Ovary (tissue), 9 donors: ENCODE measurements around the gene PGPEP1. TPM values are rescaled to one million over a fixed set of nuclear protein-coding genes. Genes with fewer than 3 reads are reported as not detected.
A peak's percentile ranks its signal among the peaks of the same experiment; 100 is the strongest.

Experiments
- DNase-seq, 5 donors: peaks; one replicate each; pipeline ENCODE4 v3.0.0-alpha.2; 2019 to 2020
- H3K27ac ChIP-seq, 2 donors: fragments of 200-600 bp; one replicate each; pipeline versions ENCODE4 v1.5.1 to v1.8.0; 2019 to 2022
- H3K27me3 ChIP-seq: fragments of 200-600 bp; one replicate; pipeline ENCODE4 v1.8.0; 2022
- H3K36me3 ChIP-seq: fragments of 200-600 bp; sonication (generic); one replicate; pipeline ENCODE4 v1.5.1; 2019
- H3K4me1 ChIP-seq: one replicate; pipeline ENCODE4 v1.8.1; 2013; ENCODE audit warnings: mild to moderate bottlenecking, moderate library complexity; ENCODE audit not compliant: insufficient read depth
- H3K4me3 ChIP-seq: fragments of 200-600 bp; sonication (generic); one replicate; pipeline ENCODE4 v1.5.1; 2017
- H3K9me3 ChIP-seq, 2 donors: fragments of 200-600 bp in 1 of 2; sonication (generic) in 1 of 2; one replicate each; pipeline versions ENCODE4 v1.5.1 to v1.8.1; 2013 to 2019; ENCODE audit warnings: mild to moderate bottlenecking in 1 of 2, moderate library complexity in 1 of 2
- EP300 ChIP-seq: sonication (generic); formaldehyde crosslinking; IDR thresholded peaks from one replicate; pipeline ENCODE4 v1.6.1; 2017; ENCODE audit warnings: antibody characterized with exemption
- POLR2A ChIP-seq: fragments of 450-650 bp; IDR thresholded peaks from one replicate; pipeline ENCODE4 v1.6.1; 2017; ENCODE audit warnings: antibody characterized with exemption, mild to moderate bottlenecking, moderate library complexity
- WGBS, 3 donors: extraction: QIAGEN DNeasy Blood & Tissue Kit in 1 of 3; methylation state at CpG; one replicate each; pipeline versions ENCODE4 v1.1.5 to v1.1.7; 2013 to 2017; 5-methylcytosine and 5-hydroxymethylcytosine counted together
- intact Hi-C, 4 donors: fragments of 100-400 bp; cut with DNase I; formaldehyde crosslinking; loops; one replicate each; pipeline versions ENCODE4 v1.11.0 to v1.15.1; 2022 to 2023
- microRNA-seq, 3 donors: library from miRNA; unstranded; fragments of <30 nt; microRNA quantifications; one replicate each; pipeline versions ENCODE4 to v1.2.0, GENCODE V29; 2019 to 2020
- polyA plus RNA-seq, 2 donors: library from polyadenylated mRNA; stranded (reverse); fragments of 200-250 nt in 1 of 2; fragments of 350-450 nt in 1 of 2; fragmentation: Illumina TruSeq in 1 of 2; extraction: RNeasy Lipid Tissue Mini Kit (QIAGEN cat#74804) in 1 of 2; gene quantifications; one replicate each; pipeline ENCODE4 v1.2.3, GENCODE V29; 2013 to 2014
- small RNA-seq: library from RNA; depleted of rRNA; stranded (forward); fragments of <200 nt; gene quantifications from one replicate; pipeline ENCODE3, GENCODE V24; 2016
- total RNA-seq, 7 donors: library from RNA; depleted of rRNA in 2 of 7; stranded (reverse); fragments of >200 nt in 2 of 7; fragmentation: NEBNext Ultra II Directional in 3 of 7; extraction: Animal tissue kit (Norgen Biotek cat#: 25700) in 3 of 7; gene quantifications; one replicate each; pipeline versions ENCODE4 v1.1.0 to v1.2.4, GENCODE V29; 2016 to 2023
- TF ChIP-seq, protein P1 (sequence below), 3 donors: fragments of 450-650 bp in 2 of 3; fragments of 200-600 bp in 1 of 3; IDR thresholded peaks; one replicate each; pipeline versions ENCODE4 v1.5.1 to v1.8.0; 2016 to 2022; ENCODE audit warnings: antibody characterized with exemption in 3 of 3, mild to moderate bottlenecking in 1 of 3
- donor health status: DM: no; HTN: no; CAD: no; lungs with moderate emphysema.
- donor health status: DM: no; HTN: no; CAD: no.
- donor health status: Bipolar disorder and iron deficiency.
- donor health status: DM: yes; HTN: yes; CAD: no.
- donor health status: DM: no; HTN: no; CAD: no.
- donor health status: DM: yes; HTN: yes; CAD: no.

PGPEP1 gene
- total and polyA plus RNA-seq, 9 donors = 9.3 to 64.5 (median 40.3) TPM

DNA sequence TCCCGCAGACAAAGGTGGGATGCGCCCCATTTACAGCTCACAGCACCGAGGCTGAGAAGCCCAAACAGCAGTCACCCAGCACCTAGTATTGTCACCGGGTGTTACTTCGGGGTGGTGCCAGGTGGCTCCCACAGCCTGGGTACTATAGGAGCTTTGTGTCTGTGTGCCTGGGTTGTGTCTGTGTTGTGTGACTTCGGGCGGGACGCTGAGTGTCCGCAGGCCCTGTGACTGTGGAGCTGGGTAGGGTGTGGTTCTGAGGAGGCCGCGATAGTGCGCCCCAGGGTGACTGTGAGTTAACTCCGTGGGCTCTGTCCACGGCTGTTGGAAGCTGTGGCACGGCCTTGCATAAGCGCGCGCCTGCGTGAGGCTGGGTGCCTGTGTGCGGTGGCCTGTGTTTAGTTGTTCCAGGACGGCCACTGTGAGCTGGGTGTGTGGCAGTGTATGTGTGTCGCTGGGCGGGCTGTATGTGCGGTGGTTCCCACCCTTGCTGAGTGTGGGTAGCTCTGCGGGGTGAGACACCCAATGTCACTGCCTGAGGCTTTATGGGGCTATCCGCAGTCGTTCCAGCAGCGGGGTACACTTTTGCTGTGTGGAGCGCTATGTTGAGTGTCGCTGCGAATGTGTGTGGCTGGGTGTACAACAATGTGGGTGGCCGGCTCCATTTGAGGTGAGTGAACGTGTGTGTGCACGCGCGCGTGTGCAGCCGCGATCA is 78.2 kb downstream of the PGPEP1 start:
- H3K27me3 ChIP-seq = no peaks in the 10 kb centered on the region
- peak in 3 of 5 donors; percentile 44 to 72 (median 64) for DNase-seq
- intact Hi-C loops = loop anchor here (5.0 to 10.0 kb wide), 4 partner anchors 141 to 224 kb away; partner anchors contain the start of genes IQCN (in 2 of the 4), MPV17L2 (in 1 of the 4) and RAB3A (in 1 of the 4)
- TF ChIP-seq POLR2A = no peak
- TF ChIP-seq, protein P1, sequence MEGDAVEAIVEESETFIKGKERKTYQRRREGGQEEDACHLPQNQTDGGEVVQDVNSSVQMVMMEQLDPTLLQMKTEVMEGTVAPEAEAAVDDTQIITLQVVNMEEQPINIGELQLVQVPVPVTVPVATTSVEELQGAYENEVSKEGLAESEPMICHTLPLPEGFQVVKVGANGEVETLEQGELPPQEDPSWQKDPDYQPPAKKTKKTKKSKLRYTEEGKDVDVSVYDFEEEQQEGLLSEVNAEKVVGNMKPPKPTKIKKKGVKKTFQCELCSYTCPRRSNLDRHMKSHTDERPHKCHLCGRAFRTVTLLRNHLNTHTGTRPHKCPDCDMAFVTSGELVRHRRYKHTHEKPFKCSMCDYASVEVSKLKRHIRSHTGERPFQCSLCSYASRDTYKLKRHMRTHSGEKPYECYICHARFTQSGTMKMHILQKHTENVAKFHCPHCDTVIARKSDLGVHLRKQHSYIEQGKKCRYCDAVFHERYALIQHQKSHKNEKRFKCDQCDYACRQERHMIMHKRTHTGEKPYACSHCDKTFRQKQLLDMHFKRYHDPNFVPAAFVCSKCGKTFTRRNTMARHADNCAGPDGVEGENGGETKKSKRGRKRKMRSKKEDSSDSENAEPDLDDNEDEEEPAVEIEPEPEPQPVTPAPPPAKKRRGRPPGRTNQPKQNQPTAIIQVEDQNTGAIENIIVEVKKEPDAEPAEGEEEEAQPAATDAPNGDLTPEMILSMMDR (IDR thresholded peaks at IDR 0.05) = no peak
- peak overlapping the region; percentile 62 to 77 for H3K27ac ChIP-seq
- peak overlapping the region; percentile 51 for H3K4me3 ChIP-seq
- 17 to 27% (median 20%) methylated on average over 37 to 39 of the region's 39 CpGs for WGBS, 3 donors
- peaks cover 24% of the 10 kb centered on the region for H3K4me1 ChIP-seq
- no peaks in the 10 kb centered on the region for H3K9me3 ChIP-seq
- no peaks in the 10 kb centered on the region for H3K36me3 ChIP-seq

DNA sequence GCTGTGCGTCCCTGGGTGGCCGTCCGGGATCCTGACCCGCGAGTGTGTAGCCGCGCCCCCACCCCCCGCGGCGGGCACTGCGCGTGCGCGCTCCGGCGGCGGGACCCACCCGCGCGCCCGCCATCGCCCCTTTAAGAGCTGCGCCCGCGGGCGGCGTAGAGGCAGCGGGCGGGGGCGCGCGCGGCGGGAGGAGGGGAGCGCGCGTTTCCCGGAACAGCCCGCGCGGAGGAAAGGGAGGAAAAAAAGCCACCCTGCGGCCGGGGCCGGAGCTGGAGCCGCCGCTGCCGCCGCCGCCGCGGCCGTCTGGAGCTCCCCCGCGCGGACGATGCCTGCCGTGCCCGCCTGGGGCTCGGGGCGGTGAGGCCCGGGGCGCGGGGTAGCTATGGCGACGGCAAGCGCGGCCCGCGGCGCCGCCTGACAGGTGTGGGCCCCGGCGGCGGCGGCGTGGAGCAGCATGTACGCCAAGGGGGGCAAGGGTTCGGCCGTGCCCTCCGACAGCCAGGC is 78.8 kb downstream of the PGPEP1 start, which contains the start of gene SSBP4:
TSS of gene SSBP4 (plus strand) at position 204 of the 504 bp plus-strand sequence. CDS start at position 455, 251 bp downstream.
- Histone ChIP-seq H3K9me3 (no peaks in the 10 kb centered on the region), H3K27ac (peak within 1 kb of the TSS; percentile 62 to 77), H3K4me1 (peaks cover 22% of the 10 kb centered on the region), H3K4me3 (peak within 1 kb of the TSS; percentile 51), H3K36me3 (no peaks in the 10 kb centered on the region), H3K27me3 (no peaks in the 10 kb centered on the region)
- TF ChIP-seq EP300 = no peak
- peak; percentile 67 for TF ChIP-seq POLR2A
- TF ChIP-seq, protein P1 (IDR thresholded peaks at IDR 0.05) = peak in 2 of 3 donors; percentile 65 to 81
- WGBS, 3 donors = 0 to 1% (median 1%) methylated on average over 47 to 79 of the region's 80 CpGs
- intact Hi-C loops = loop anchor here (5.0 to 10.0 kb wide), 4 partner anchors 142 to 224 kb away; partner anchors contain the start of genes IQCN (in 2 of the 4), MPV17L2 (in 1 of the 4) and RAB3A (in 1 of the 4)
- DNase-seq = peak; percentile 64 to 88 (median 80)

Small RNAs within 50 kb of the gene (microRNA-seq; reads per million reads assigned to microRNA genes)
- gene MIR3189 = 0 reads per million in 3 donors

Small RNAs within 50 kb of the gene (small RNA-seq; reads per million reads assigned to genes)
- gene MIR3189 (not detected), gene RN7SL513P (not detected)

Other genes with a start within 250 kb of the PGPEP1 start
- gene MAST3, start 242.8 kb upstream of the PGPEP1 start, total RNA-seq = 10 to 100 TPM in 3 of 7 donors, 1 to 10 TPM in 4; 7.8 to 12.2 (median 9.9) TPM
- gene MAST3, start 242.8 kb upstream of the PGPEP1 start, polyA plus RNA-seq = 1 to 10 TPM; 2.4 to 5.7 TPM
- 10 to 100 TPM; 16.5 to 63.2 (median 48.9) TPM for gene PIK3R2, start 187.4 kb upstream of the PGPEP1 start, total RNA-seq
- gene PIK3R2, start 187.4 kb upstream of the PGPEP1 start, polyA plus RNA-seq = 10 to 100 TPM; 12.8 to 13.6 TPM
- 10 to 100 TPM; 10.1 to 70.9 (median 16.1) TPM for gene IFI30, start 166.8 kb upstream of the PGPEP1 start, total RNA-seq
- 10 to 100 TPM; 21.8 to 34.4 TPM for gene IFI30, start 166.8 kb upstream of the PGPEP1 start, polyA plus RNA-seq
- 10 to 100 TPM in 2 of 7 donors, 1 to 10 TPM in 5; 6.9 to 15.2 (median 8.6) TPM for gene MPV17L2, start 147.4 kb upstream of the PGPEP1 start, total RNA-seq
- 10 to 100 TPM in 1 of 2 donors, 1 to 10 TPM in 1; 3.5 to 12.0 TPM for gene MPV17L2, start 147.4 kb upstream of the PGPEP1 start, polyA plus RNA-seq
- 10 to 100 TPM in 2 of 7 donors, 1 to 10 TPM in 5; 1.9 to 32.9 (median 9.0) TPM for gene RAB3A, start 136.6 kb upstream of the PGPEP1 start, total RNA-seq
- gene RAB3A, start 136.6 kb upstream of the PGPEP1 start, polyA plus RNA-seq = 1 to 10 TPM; 5.5 to 7.9 TPM
- 1 to 10 TPM in 4 of 7 donors, under 1 TPM in 2, not detected in 1; 0.57 to 1.7 (median 1.1) TPM for gene PDE4C, start 114.2 kb upstream of the PGPEP1 start, total RNA-seq
- gene PDE4C, start 114.2 kb upstream of the PGPEP1 start, polyA plus RNA-seq = under 1 TPM; 0.50 to 0.67 TPM
- 10 to 100 TPM in 5 of 7 donors, 1 to 10 TPM in 2; 6.0 to 18.4 (median 11.7) TPM for gene IQCN, start 66.1 kb upstream of the PGPEP1 start, total RNA-seq
- gene IQCN, start 66.1 kb upstream of the PGPEP1 start, polyA plus RNA-seq = 1 to 10 TPM; 2.5 to 9.3 TPM
- gene JUND, start 59.0 kb upstream of the PGPEP1 start, total RNA-seq = 1,000 to 10,000 TPM in 2 of 7 donors, 100 to 1,000 TPM in 5; 163 to 1,260 (median 581) TPM
- 100 to 1,000 TPM in 1 of 2 donors, 10 to 100 TPM in 1; 95.2 to 301 TPM for gene JUND, start 59.0 kb upstream of the PGPEP1 start, polyA plus RNA-seq
- 100 to 1,000 TPM in 1 of 7 donors, 10 to 100 TPM in 6; 45.0 to 121 (median 77.3) TPM for gene LSM4, start 17.5 kb upstream of the PGPEP1 start, total RNA-seq
- gene LSM4, start 17.5 kb upstream of the PGPEP1 start, polyA plus RNA-seq = 10 to 100 TPM; 38.3 to 66.0 TPM
- gene GDF15, start 45.6 kb downstream of the PGPEP1 start, total RNA-seq = 10 to 100 TPM in 2 of 7 donors, 1 to 10 TPM in 5; 1.5 to 20.9 (median 3.7) TPM
- gene GDF15, start 45.6 kb downstream of the PGPEP1 start, polyA plus RNA-seq = 1 to 10 TPM in 1 of 2 donors, under 1 TPM in 1; 0.67 to 2.7 TPM
- 1 to 10 TPM; 1.8 to 9.2 (median 2.4) TPM for gene LRRC25, start 57.0 kb downstream of the PGPEP1 start, total RNA-seq
- 1 to 10 TPM; 1.4 to 3.2 TPM for gene LRRC25, start 57.0 kb downstream of the PGPEP1 start, polyA plus RNA-seq
- 100 to 1,000 TPM in 2 of 7 donors, 10 to 100 TPM in 5; 58.9 to 124 (median 88.3) TPM for gene SSBP4, start 78.8 kb downstream of the PGPEP1 start, total RNA-seq
- gene SSBP4, start 78.8 kb downstream of the PGPEP1 start, polyA plus RNA-seq = 10 to 100 TPM in 1 of 2 donors, 1 to 10 TPM in 1; 4.6 to 90.3 TPM
- gene ISYNA1, start 97.5 kb downstream of the PGPEP1 start, total RNA-seq = 100 to 1,000 TPM in 6 of 7 donors, 10 to 100 TPM in 1; 45.2 to 345 (median 217) TPM
- 100 to 1,000 TPM in 1 of 2 donors, 1 to 10 TPM in 1; 9.6 to 144 TPM for gene ISYNA1, start 97.5 kb downstream of the PGPEP1 start, polyA plus RNA-seq
- gene ELL, start 181.5 kb downstream of the PGPEP1 start, total RNA-seq = 10 to 100 TPM in 6 of 7 donors, 1 to 10 TPM in 1; 9.8 to 22.3 (median 19.8) TPM
- gene ELL, start 181.5 kb downstream of the PGPEP1 start, polyA plus RNA-seq = 10 to 100 TPM in 1 of 2 donors, 1 to 10 TPM in 1; 1.6 to 12.3 TPM
- gene FKBP8, start 203.0 kb downstream of the PGPEP1 start, total RNA-seq = 100 to 1,000 TPM; 198 to 354 (median 290) TPM
- 100 to 1,000 TPM in 1 of 2 donors, 10 to 100 TPM in 1; 14.1 to 319 TPM for gene FKBP8, start 203.0 kb downstream of the PGPEP1 start, polyA plus RNA-seq
- 10 to 100 TPM; 63.5 to 76.7 (median 65.9) TPM for gene KXD1, start 217.3 kb downstream of the PGPEP1 start, total RNA-seq
- 10 to 100 TPM; 52.0 to 78.3 TPM for gene KXD1, start 217.3 kb downstream of the PGPEP1 start, polyA plus RNA-seq
- gene UBA52, start 231.3 kb downstream of the PGPEP1 start, total RNA-seq = 1,000 to 10,000 TPM; 1,269 to 1,882 (median 1,382) TPM
- 1,000 to 10,000 TPM; 1,409 to 1,581 TPM for gene UBA52, start 231.3 kb downstream of the PGPEP1 start, polyA plus RNA-seq
- 100 to 1,000 TPM in 2 of 7 donors, 10 to 100 TPM in 5; 46.5 to 146 (median 66.7) TPM for gene REX1BD, start 248.2 kb downstream of the PGPEP1 start, total RNA-seq
- gene REX1BD, start 248.2 kb downstream of the PGPEP1 start, polyA plus RNA-seq = 10 to 100 TPM in 1 of 2 donors, 1 to 10 TPM in 1; 5.3 to 89.2 TPM